K562 (cell line): ENCODE data around the gene GPC2. TPM values are rescaled to one million over a fixed set of nuclear protein-coding genes. Genes with fewer than 3 reads are reported as not detected.
A peak's percentile ranks its signal among the peaks of the same experiment; 100 is the strongest.

Experiments used
- ATAC-seq: fragments of 200-7000 bp; cut with Tn5 transposase; 3 replicates; pipeline ENCODE4 v1.9.1; 2020; ENCODE audit warnings: moderate library complexity
- BruUV-seq: library from RNA; stranded (reverse); fragments of 400-500 nt; replicated peaks from 2 replicates; lab custom pipeline; 2021; lab: Mats Ljungman, UMichigan
- CTCF ChIA-PET: fragments of 300-600 bp; formaldehyde crosslinking; extraction: SDS; loops from one replicate; lab custom pipeline; 2021; ENCODE audit warnings: low intra/inter-chr PET ratio; lab: Yijun Ruan, JAX
- POLR2A ChIA-PET: fragments of 300-600, 350-650 bp; sonication (Branson Sonifier 250); formaldehyde crosslinking; extraction: SDS; loops from one replicate; lab custom pipeline; 2021; ENCODE audit warnings: antibody characterized with exemption, inconsistent platforms; lab: Yijun Ruan, JAX
- DNase-seq, 4 experiments: peaks; one replicate each; pipeline versions ENCODE4 v3.0.0 to v3.0.0-alpha.2; 2011 to 2018; ENCODE audit warnings: low spot score in 3 of 4, mixed read lengths in 3 of 4; ENCODE audit errors: extremely low read depth in 1 of 4
- FAIRE-seq: peaks from 2 replicates; lab custom pipeline; 2011; peaks lifted over from hg19 to GRCh38; lab: Jason Lieb, UNC
- H2AFZ ChIP-seq: 2 replicates; pipeline ENCODE4 v1.6.0; 2011; ENCODE audit warnings: low read depth, low read length, control low read depth, inconsistent platforms
- H3K27ac ChIP-seq: fragments of 200-600 bp; 3 replicates; pipeline ENCODE4 v1.8.0; 2011; ENCODE audit warnings: low read depth, mild to moderate bottlenecking, control low read depth, inconsistent platforms, low read length, moderate library complexity, mixed read lengths; ENCODE audit errors: extremely low read depth
- H3K27me3 ChIP-seq, 2 experiments: fragments of 300-600 bp in 1 of 2; 2 replicates in 1 of 2; 3 replicates in 1 of 2; pipeline versions ENCODE4 v1.6.0 to v1.8.0; 2011; ENCODE audit warnings: inconsistent platforms in 2 of 2, low read length in 2 of 2, mild to moderate bottlenecking in 1 of 2, mixed read lengths in 1 of 2, moderate library complexity in 1 of 2; ENCODE audit not compliant: control insufficient read depth in 2 of 2, insufficient read depth in 2 of 2
- H3K36me3 ChIP-seq: fragments of 300-600 bp; 3 replicates; pipeline ENCODE4 v1.8.0; 2011; ENCODE audit warnings: mild to moderate bottlenecking, low read length, inconsistent platforms; ENCODE audit not compliant: control insufficient read depth, insufficient read depth
- H3K4me1 ChIP-seq, 2 experiments: fragments of 200-600 bp in 1 of 2; replicated peaks in 1 of 2; 2 replicates in 1 of 2; 3 replicates in 1 of 2; pipeline versions ENCODE4 v1.5.1 to v1.8.0; 2011; ENCODE audit warnings: inconsistent platforms in 2 of 2, low read length in 2 of 2, mild to moderate bottlenecking in 1 of 2, mixed read lengths in 1 of 2, moderate library complexity in 1 of 2; ENCODE audit not compliant: control insufficient read depth in 2 of 2, insufficient read depth in 2 of 2
- H3K4me2 ChIP-seq: 2 replicates; pipeline ENCODE4 v1.6.1; 2011; ENCODE audit warnings: low read length, control low read depth, inconsistent platforms, mixed read lengths; ENCODE audit not compliant: insufficient read depth
- H3K4me3 ChIP-seq: fragments of 200-600 bp; sonication (generic), shearing (Covaris generic); 2 replicates; pipeline ENCODE4 v1.5.1; 2016; ENCODE audit warnings: control low read depth, inconsistent platforms
- H3K79me2 ChIP-seq: fragments of 200-600 bp; 3 replicates; pipeline ENCODE4 v1.8.0; 2011; ENCODE audit warnings: low read length, inconsistent platforms; ENCODE audit not compliant: control insufficient read depth, insufficient read depth
- H3K9ac ChIP-seq, 2 experiments: 2 replicates each; pipeline versions ENCODE4 v1.6.0 to v1.6.1; 2011; ENCODE audit warnings: low read depth in 2 of 2, low read length in 2 of 2, control low read depth in 1 of 2, inconsistent platforms in 1 of 2, mild to moderate bottlenecking in 1 of 2, mixed read lengths in 1 of 2; ENCODE audit not compliant: insufficient read depth in 1 of 2
- H3K9me1 ChIP-seq: one replicate; pipeline ENCODE4 v1.6.0; 2011; ENCODE audit warnings: inconsistent platforms, mild to moderate bottlenecking, low read length, moderate library complexity; ENCODE audit not compliant: control insufficient read depth, insufficient read depth
- H3K9me3 ChIP-seq: replicated peaks from 2 replicates; pipeline ENCODE4 v1.5.1; 2011; ENCODE audit warnings: low read depth, low read length, inconsistent platforms; ENCODE audit not compliant: control insufficient read depth, insufficient read depth
- H4K20me1 ChIP-seq: replicated peaks from 2 replicates; pipeline ENCODE4 v1.6.1; 2011; ENCODE audit warnings: low read length, inconsistent platforms, mixed read lengths; ENCODE audit not compliant: control insufficient read depth, insufficient read depth
- C11orf30 ChIP-seq: fragments of 450-650 bp; IDR thresholded peaks from 2 replicates; pipeline ENCODE4 v1.6.1; 2016; ENCODE audit warnings: low read depth, mild to moderate bottlenecking
- CBX2 ChIP-seq: fragments of 200-600 bp; sonication (generic); IDR thresholded peaks from one replicate; pipeline ENCODE4 v1.6.1; 2012; ENCODE audit warnings: mild to moderate bottlenecking, low read length, inconsistent platforms; ENCODE audit not compliant: insufficient read depth, poor library complexity, severe bottlenecking
- CTCFL ChIP-seq: IDR thresholded peaks from 2 replicates; pipeline ENCODE4 v1.6.1; 2011; ENCODE audit warnings: borderline replicate concordance, low read depth, mild to moderate bottlenecking, moderate library complexity, low read length; ENCODE audit not compliant: insufficient read depth, poor library complexity, severe bottlenecking
- HEY1 ChIP-seq: fragments of 250-450 bp; sonication (Bioruptor Pico); IDR thresholded peaks from 2 replicates; pipeline ENCODE4 v1.5.0; 2020; ENCODE audit warnings: mild to moderate bottlenecking, moderate library complexity, borderline replicate concordance
- KDM1A ChIP-seq, 2 experiments: fragments of 450-650 bp; IDR thresholded peaks; 2 replicates each; pipeline ENCODE4 v1.6.1; 2016; ENCODE audit warnings: mild to moderate bottlenecking in 2 of 2
- NFE2 ChIP-seq: IDR thresholded peaks from 2 replicates; pipeline ENCODE4 v1.6.1; 2014; ENCODE audit warnings: antibody characterized with exemption, low read depth
- PPARD ChIP-seq: fragments of 250-450 bp; sonication (Bioruptor Pico); IDR thresholded peaks from 2 replicates; pipeline ENCODE4 v1.8.0; 2022; ENCODE audit warnings: inconsistent platforms, mild to moderate bottlenecking, moderate library complexity
- ZNF778 ChIP-seq: fragments of 450-650 bp; formaldehyde crosslinking; IDR thresholded peaks from 2 replicates; pipeline ENCODE4 v1.4.0; 2020; ENCODE audit warnings: mild to moderate bottlenecking, moderate library complexity
- WGBS: fragments of 100-300 bp; shearing (Covaris generic); methylation state at CpG from one replicate; pipeline ENCODE4 v1.1.6; 2016; ENCODE audit warnings: low coverage, mixed read lengths; ENCODE audit not compliant: insufficient coverage; ENCODE audit errors: missing lambda C conversion rate; 5-methylcytosine and 5-hydroxymethylcytosine counted together
- in situ Hi-C: fragments of 300-500 bp; cut with MboI; formaldehyde crosslinking; loops from 4 replicates; pipeline ENCODE4 v1.15.0; 2018; ENCODE audit warnings: inconsistent platforms, mixed read lengths
- intact Hi-C: fragments of 100-400 bp; cut with micrococcal nuclease; formaldehyde crosslinking; loops from 2 replicates; pipeline ENCODE4 v1.14.2; 2022
- polyA plus RNA-seq, 8 experiments: library from polyadenylated mRNA; depleted of rRNA in 4 of 8; stranded (reverse) in 5 of 8; unstranded in 3 of 8; fragments of >200 nt; fragmentation: Nextera tagmentation in 2 of 8; fragmentation: Illumina TruSeq in 1 of 8; extraction: Ambion mirVana in 2 of 8; extraction: Trizol in 1 of 8; gene quantifications; 2 replicates each; pipeline versions ENCODE4 v1.2.1 to v1.2.3, GENCODE V29; 2011 to 2014; ENCODE audit warnings: inconsistent platforms in 1 of 8, missing spikeins in 1 of 8
- total RNA-seq, 7 experiments: library from RNA; depleted of rRNA in 6 of 7; stranded (reverse); fragments of >200 nt in 6 of 7; fragmentation: Illumina TruSeq in 2 of 7; extraction: Trizol in 2 of 7; gene quantifications; 2 replicates each; pipeline versions ENCODE4 v1.2.1 to v1.2.3, GENCODE V29; 2011 to 2021; ENCODE audit warnings: low replicate concordance in 1 of 7

Gene GPC2
- total and polyA plus RNA-seq, 9 of the 15 experiments (the other 6 are each of a cell fraction or from before 2014, with no cell fraction given) = 0.06 to 7.7 (median 1.4) TPM; not detected in 1

GRCh38 chr7:100141555-100141949 is 35.6 kb downstream of the GPC2 start (continued):
- TF ChIP-seq CTCFL = no peak
- no peak for TF ChIP-seq ZNF778

- ChIA-PET CTCF (interaction anchor here (0.6 kb wide), 1 partner anchor 74 kb away, joined by 3 read pairs; no protein-coding TSS in a partner anchor), POLR2A (interaction anchor here (1.4 to 1.7 kb wide), 2 partner anchors 10 to 11 kb away, joined by 4 to 5 read pairs; partner anchors contain the start of gene MBLAC1)
- H3K9ac ChIP-seq = no peak overlapping the region
- H3K4me2 ChIP-seq = no peak overlapping the region
- TF ChIP-seq C11orf30 (0 out of 2 replicates have a peak, but pooled peaks have one; percentile 6), PPARD (no peak), KDM1A (IDR thresholded peaks at IDR 0.05) (no peak), CBX2 (no peak), HEY1 (CRISPR knock-in tag) (no peak), NFE2 (0 out of 2 replicates have a peak, but pooled peaks have one; percentile 35)
- H3K4me1 ChIP-seq = no peaks in the 10 kb centered on the region
- no peaks in the 10 kb centered on the region for H3K36me3 ChIP-seq
- H3K4me3 ChIP-seq = no peak overlapping the region
- FAIRE-seq = no peak
- 37% methylated on average over 13 of the region's 13 CpGs for WGBS
- DNase-seq = peak in 1 of 4 experiments; percentile 8
- ATAC-seq = peak; percentile 57
- no peak overlapping the region for H2AFZ ChIP-seq
- H3K79me2 ChIP-seq = no peaks in the 10 kb centered on the region
- H4K20me1 ChIP-seq = no peaks in the 10 kb centered on the region
- intact Hi-C loops = no loop called here
- no peaks in the 10 kb centered on the region for H3K9me1 ChIP-seq
- H3K9me3 ChIP-seq = no peaks in the 10 kb centered on the region
- in situ Hi-C loops = no loop called here
- peaks cover 11 to 18% of the 10 kb centered on the region in 2 experiments; a peak in 4 of 5 replicates for H3K27me3 ChIP-seq
- no TSS peak for BruUV-seq
- H3K27ac ChIP-seq = no peak overlapping the region
Observed at GRCh38 chr7:100137851-100138760, 39.1 kb downstream of the GPC2 start.
